ENCODE results near the gene CDH13.

CDH13 gene

GRCh38 chr16:83010776-83011720, 384.3 kb downstream of the CDH13 start:
- no peak for DNase-seq

- no peak for DNase-seq
These were observed 385.2 kb downstream of the CDH13 start for GRCh38 chr16:83011939-83012338.

- no peak for DNase-seq
These were observed 386.3 kb downstream of the CDH13 start for GRCh38 chr16:83013071-83013470.

GRCh38 chr16:83019963-83020362, 393.2 kb downstream of the CDH13 start:
- DNase-seq: no peak

- DNase-seq: no peak
These were observed 394.3 kb downstream of the CDH13 start for GRCh38 chr16:83021045-83021444.

- DNase-seq: no peak
These were observed 395.0 kb downstream of the CDH13 start for GRCh38 chr16:83021746-83022145.

GRCh38 chr16:83023011-83023410, 396.2 kb downstream of the CDH13 start:
- DNase-seq: no peak

GRCh38 chr16:83023640-83024039, 396.9 kb downstream of the CDH13 start:
- DNase-seq: no peak

GRCh38 chr16:83027973-83028372, 401.2 kb downstream of the CDH13 start:
- DNase-seq: no peak

- no peak for DNase-seq
These were observed 402.7 kb downstream of the CDH13 start for GRCh38 chr16:83029467-83029866.

GRCh38 chr16:83031524-83031923, 404.8 kb downstream of the CDH13 start:
- DNase-seq: no peak

- no peak for DNase-seq
These were observed 410.3 kb downstream of the CDH13 start for GRCh38 chr16:83037102-83037501.

GRCh38 chr16:83037884-83038283, 411.1 kb downstream of the CDH13 start:
- DNase-seq: no peak

- DNase-seq: no peak
These were observed 413.4 kb downstream of the CDH13 start for GRCh38 chr16:83040174-83040573.

- no peak for DNase-seq
These were observed 417.8 kb downstream of the CDH13 start for GRCh38 chr16:83044589-83044988.

GRCh38 chr16:83045790-83046189, 419.0 kb downstream of the CDH13 start:
- no peak for DNase-seq

GRCh38 chr16:83046664-83047063, 419.9 kb downstream of the CDH13 start:
- no peak for DNase-seq

GRCh38 chr16:83051451-83051850, 424.7 kb downstream of the CDH13 start:
- DNase-seq: no peak

- DNase-seq: no peak
These were observed 427.5 kb downstream of the CDH13 start for GRCh38 chr16:83054283-83054682.

GRCh38 chr16:83058376-83058775, 431.6 kb downstream of the CDH13 start:
- no peak for DNase-seq

- no peak for DNase-seq
These were observed 432.5 kb downstream of the CDH13 start for GRCh38 chr16:83059237-83059636.

- no peak for DNase-seq
These were observed 439.2 kb downstream of the CDH13 start for GRCh38 chr16:83066011-83066410.

GRCh38 chr16:83066881-83067280, 440.1 kb downstream of the CDH13 start:
- DNase-seq: no peak

GRCh38 chr16:83068686-83069085, 441.9 kb downstream of the CDH13 start:
- no peak for DNase-seq

Measured in CD4-positive, alpha-beta T cell treated with Interleukin-6 for 4 hours (primary cell).